ENCODE measurements around the gene LRP11.

DNA sequence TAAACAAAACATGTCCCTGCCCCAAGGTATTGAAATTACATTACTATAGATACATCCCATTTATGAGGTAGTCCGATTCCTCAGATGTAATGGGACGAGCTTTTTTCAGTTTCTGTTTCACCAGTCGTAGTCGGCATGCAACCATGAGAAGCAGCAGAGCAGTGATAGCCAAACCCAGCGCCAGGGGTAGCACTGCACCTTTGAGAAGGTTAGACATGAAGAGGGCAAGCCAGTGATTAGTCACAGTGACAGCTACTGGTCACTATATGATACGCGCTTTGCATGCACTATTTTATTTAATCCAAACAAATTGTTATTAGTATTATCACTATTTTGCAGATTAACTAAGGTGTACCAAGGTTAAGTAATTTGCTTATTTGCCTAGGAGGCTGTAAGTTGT is 43.7 kb downstream of the LRP11 start:
- TF ChIP-seq, protein P1, sequence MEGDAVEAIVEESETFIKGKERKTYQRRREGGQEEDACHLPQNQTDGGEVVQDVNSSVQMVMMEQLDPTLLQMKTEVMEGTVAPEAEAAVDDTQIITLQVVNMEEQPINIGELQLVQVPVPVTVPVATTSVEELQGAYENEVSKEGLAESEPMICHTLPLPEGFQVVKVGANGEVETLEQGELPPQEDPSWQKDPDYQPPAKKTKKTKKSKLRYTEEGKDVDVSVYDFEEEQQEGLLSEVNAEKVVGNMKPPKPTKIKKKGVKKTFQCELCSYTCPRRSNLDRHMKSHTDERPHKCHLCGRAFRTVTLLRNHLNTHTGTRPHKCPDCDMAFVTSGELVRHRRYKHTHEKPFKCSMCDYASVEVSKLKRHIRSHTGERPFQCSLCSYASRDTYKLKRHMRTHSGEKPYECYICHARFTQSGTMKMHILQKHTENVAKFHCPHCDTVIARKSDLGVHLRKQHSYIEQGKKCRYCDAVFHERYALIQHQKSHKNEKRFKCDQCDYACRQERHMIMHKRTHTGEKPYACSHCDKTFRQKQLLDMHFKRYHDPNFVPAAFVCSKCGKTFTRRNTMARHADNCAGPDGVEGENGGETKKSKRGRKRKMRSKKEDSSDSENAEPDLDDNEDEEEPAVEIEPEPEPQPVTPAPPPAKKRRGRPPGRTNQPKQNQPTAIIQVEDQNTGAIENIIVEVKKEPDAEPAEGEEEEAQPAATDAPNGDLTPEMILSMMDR (IDR thresholded peaks at IDR 0.05): no peak
- no peak for TF ChIP-seq POLR2A (IDR thresholded peaks at IDR 0.05)
- no peak for TF ChIP-seq POLR2AphosphoS5 (IDR thresholded peaks at IDR 0.05)
